ENCODE measurements around the gene POLR3G.

GRCh38 chr5:90563108-90563507, 88.4 kb downstream of the POLR3G start:
- no peak for TF ChIP-seq POLR2AphosphoS5 (IDR thresholded peaks at IDR 0.05; ENCODE audit: low read depth, low read length)
- TF ChIP-seq REST (IDR thresholded peaks at IDR 0.05; ENCODE audit: insufficient read depth in 1 of 2, low read depth in 2 of 2, low read length in 1 of 2), result no peak
- no peak for TF ChIP-seq CTCF (IDR thresholded peaks at IDR 0.05)
